H1 (cell line): ENCODE measurements around the gene PIP4K2C. TPM values are rescaled to one million over a fixed set of nuclear protein-coding genes. Genes with fewer than 3 reads are reported as not detected.

Experiments
- CTCF ChIA-PET: fragments of 300-600 bp; sonication (Branson Sonifier 250); formaldehyde crosslinking; loops from one replicate; lab custom pipeline; 2021; ENCODE audit not compliant: partially characterized antibody; lab: Charles Lee
- POLR2A ChIA-PET: fragments of 300-600 bp; sonication (Branson Sonifier 250); formaldehyde crosslinking; loops from one replicate; lab custom pipeline; 2021; ENCODE audit warnings: inconsistent platforms; ENCODE audit not compliant: partially characterized antibody; lab: Charles Lee
- DNase-seq, 2 experiments: peaks; one replicate each; pipeline versions ENCODE4 v3.0.0 to v3.0.0-alpha.2; 2010 to 2022; ENCODE audit warnings: low spot score in 2 of 2, low read depth in 1 of 2, mixed read lengths in 1 of 2
- FAIRE-seq: peaks from 2 replicates; lab custom pipeline; 2011; peaks lifted over from hg19 to GRCh38; lab: Jason Lieb, UNC
- H2AFZ ChIP-seq: 2 replicates; pipeline ENCODE4 v1.8.1; 2012; ENCODE audit warnings: low read length, inconsistent platforms
- H2AK5ac ChIP-seq: 2 replicates; pipeline ENCODE4 v1.6.1; 2013; ENCODE audit warnings: low read depth, low read length
- H2BK120ac ChIP-seq: replicated peaks from 2 replicates; pipeline ENCODE3; 2013; ENCODE audit warnings: low read depth, low read length, inconsistent platforms
- H2BK12ac ChIP-seq: 2 replicates; pipeline ENCODE4 v1.6.1; 2013; ENCODE audit warnings: low read depth, low read length
- H2BK15ac ChIP-seq: 2 replicates; pipeline ENCODE4 v1.6.1; 2013; ENCODE audit warnings: low read length
- H2BK20ac ChIP-seq: 2 replicates; pipeline ENCODE4 v1.6.1; 2013; ENCODE audit warnings: low read length
- H2BK5ac ChIP-seq: 2 replicates; pipeline ENCODE4 v1.6.1; 2013; ENCODE audit warnings: low read depth, low read length
- H3K14ac ChIP-seq: 2 replicates; pipeline ENCODE4 v1.6.1; 2013; ENCODE audit warnings: inconsistent platforms; ENCODE audit not compliant: insufficient read length
- H3K18ac ChIP-seq: 2 replicates; pipeline ENCODE4 v1.6.1; 2013; ENCODE audit warnings: low read length; ENCODE audit errors: extremely low read depth
- H3K23ac ChIP-seq: 2 replicates; pipeline ENCODE4 v1.6.1; 2013; ENCODE audit warnings: inconsistent platforms; ENCODE audit not compliant: insufficient read length
- H3K23me2 ChIP-seq: 2 replicates; pipeline ENCODE4 v1.6.1; 2013; ENCODE audit warnings: low read depth, low read length
- H3K27ac ChIP-seq: 2 replicates; pipeline ENCODE4 v1.6.1; 2011; ENCODE audit warnings: low read depth, low read length, inconsistent platforms
- H3K27me3 ChIP-seq, 4 experiments: replicated peaks in 1 of 4; 1 replicate in 1 of 4; 2 replicates in 3 of 4; pipeline versions ENCODE4 v1.6.1 to v1.8.1; 2011 to 2013; ENCODE audit warnings: low read length in 3 of 4, mild to moderate bottlenecking in 3 of 4, inconsistent platforms in 2 of 4, mixed read lengths in 2 of 4, moderate library complexity in 1 of 4; ENCODE audit not compliant: control insufficient read depth in 3 of 4, insufficient read depth in 3 of 4; ENCODE audit errors: extremely low read depth in 1 of 4
- H3K36me3 ChIP-seq, 4 experiments: 2 replicates each; pipeline versions ENCODE4 v1.6.1 to v1.8.1; 2011 to 2013; ENCODE audit warnings: mild to moderate bottlenecking in 4 of 4, low read length in 3 of 4, moderate library complexity in 2 of 4, control low read depth in 1 of 4, inconsistent platforms in 1 of 4; ENCODE audit not compliant: insufficient read depth in 4 of 4, control insufficient read depth in 2 of 4
- H3K4ac ChIP-seq: replicated peaks from 2 replicates; pipeline ENCODE3; 2013; ENCODE audit warnings: low read length, low read depth, mixed read lengths, inconsistent platforms; ENCODE audit not compliant: insufficient read length
- H3K4me1 ChIP-seq, 4 experiments: replicated peaks in 1 of 4; 1 replicate in 1 of 4; 2 replicates in 3 of 4; pipeline versions ENCODE4 v1.6.1 to v1.8.1; 2011 to 2013; ENCODE audit warnings: low read length in 3 of 4, inconsistent platforms in 2 of 4, mixed read lengths in 1 of 4; ENCODE audit not compliant: insufficient read depth in 4 of 4, control insufficient read depth in 3 of 4
- H3K4me2 ChIP-seq, 2 experiments: 2 replicates each; pipeline versions ENCODE4 v1.6.1 to v1.8.1; 2011 to 2013; ENCODE audit warnings: low read depth in 2 of 2, low read length in 2 of 2, control low read depth in 1 of 2, inconsistent platforms in 1 of 2, mild to moderate bottlenecking in 1 of 2; ENCODE audit not compliant: insufficient read depth in 1 of 2
- H3K4me3 ChIP-seq, 4 experiments: fragments of 200-600, 300-600 bp in 1 of 4; sonication (generic), shearing (Covaris generic), sonication (Bioruptor Twin) in 1 of 4; 2 replicates each; pipeline versions ENCODE4 v1.5.1 to v1.8.1; 2011 to 2016; ENCODE audit warnings: low read length in 4 of 4, low read depth in 3 of 4, control low read depth in 2 of 4, inconsistent platforms in 2 of 4, mild to moderate bottlenecking in 2 of 4, mixed read lengths in 1 of 4, moderate library complexity in 1 of 4; ENCODE audit not compliant: insufficient read depth in 2 of 4; ENCODE audit errors: extremely low read depth in 1 of 4
- H3K56ac ChIP-seq: replicated peaks from 2 replicates; pipeline ENCODE3; 2013; ENCODE audit warnings: low read depth, mild to moderate bottlenecking, mixed read lengths, low read length, inconsistent platforms; ENCODE audit not compliant: insufficient read length
- H3K79me1 ChIP-seq: 2 replicates; pipeline ENCODE4 v1.6.1; 2013; ENCODE audit warnings: low read depth, low read length, control low read depth
- H3K79me2 ChIP-seq, 2 experiments: 2 replicates each; pipeline versions ENCODE4 v1.6.1 to v1.8.1; 2012 to 2013; ENCODE audit warnings: low read length in 2 of 2, mild to moderate bottlenecking in 2 of 2, inconsistent platforms in 1 of 2; ENCODE audit not compliant: insufficient read depth in 2 of 2, control insufficient read depth in 1 of 2
- H3K9ac ChIP-seq, 4 experiments: replicated peaks in 1 of 4; 1 replicate in 1 of 4; 2 replicates in 3 of 4; pipeline versions ENCODE4 v1.6.1 to v1.8.1; 2011 to 2013; ENCODE audit warnings: low read depth in 3 of 4, low read length in 3 of 4, control low read depth in 2 of 4, mild to moderate bottlenecking in 2 of 4, moderate library complexity in 2 of 4, inconsistent platforms in 1 of 4; ENCODE audit errors: extremely low read depth in 1 of 4
- H3K9me3 ChIP-seq, 2 experiments: 2 replicates each; pipeline versions ENCODE4 v1.6.1 to v1.8.1; 2012 to 2013; ENCODE audit warnings: mild to moderate bottlenecking in 2 of 2, moderate library complexity in 2 of 2, control low read depth in 1 of 2, inconsistent platforms in 1 of 2, low read depth in 1 of 2, low read length in 1 of 2, mixed read lengths in 1 of 2; ENCODE audit not compliant: insufficient read depth in 2 of 2
- H4K20me1 ChIP-seq, 2 experiments: replicated peaks in 1 of 2; 2 replicates each; pipeline versions ENCODE3 to v1.8.1; 2011 to 2013; ENCODE audit warnings: inconsistent platforms in 2 of 2, low read length in 2 of 2, mild to moderate bottlenecking in 1 of 2; ENCODE audit not compliant: insufficient read depth in 2 of 2, control insufficient read depth in 1 of 2
- H4K5ac ChIP-seq: 2 replicates; pipeline ENCODE4 v1.6.1; 2013; ENCODE audit warnings: low read length, low read depth, mixed read lengths, inconsistent platforms; ENCODE audit not compliant: insufficient read length
- H4K8ac ChIP-seq: 2 replicates; pipeline ENCODE4 v1.8.0; 2013; ENCODE audit warnings: mild to moderate bottlenecking, moderate library complexity, low read length, inconsistent platforms; ENCODE audit not compliant: insufficient read depth; ENCODE audit errors: extremely low read depth
- H4K91ac ChIP-seq: replicated peaks from 2 replicates; pipeline ENCODE3; 2013; ENCODE audit warnings: low read length, mixed read lengths, inconsistent platforms; ENCODE audit not compliant: insufficient read length
- CBX5 ChIP-seq: fragments of 300-800, 300-1000 bp; sonication (generic); IDR thresholded peaks from 2 replicates; pipeline ENCODE4 v1.7.1; 2016; ENCODE audit warnings: antibody characterized with exemption, low read length, low read depth
- GTF2F1 ChIP-seq: IDR thresholded peaks from 2 replicates; pipeline ENCODE4 v1.6.1; 2012; ENCODE audit warnings: low read depth, low read length, improper control_type of control experiment, borderline replicate concordance
- MAFK ChIP-seq: IDR thresholded peaks from 2 replicates; pipeline ENCODE4 v1.6.1; 2012; ENCODE audit warnings: low read depth, mild to moderate bottlenecking, improper control_type of control experiment, low read length
- NANOG ChIP-seq: IDR thresholded peaks from 2 replicates; pipeline ENCODE4 v1.6.1; 2011; ENCODE audit warnings: low read length, low read depth, mild to moderate bottlenecking, inconsistent platforms; ENCODE audit not compliant: insufficient read depth, poor library complexity, severe bottlenecking
- SIN3A ChIP-seq, 2 experiments: IDR thresholded peaks in 1 of 2; conservative IDR thresholded peaks in 1 of 2; 2 replicates each; pipeline ENCODE4 v1.6.1; 2011 to 2012; ENCODE audit warnings: low read length in 2 of 2, improper control_type of control experiment in 1 of 2, low read depth in 1 of 2, mild to moderate bottlenecking in 1 of 2
- SP1 ChIP-seq: IDR thresholded peaks from 2 replicates; pipeline ENCODE4 v1.6.1; 2011; ENCODE audit warnings: low read depth, low read length
- SP4 ChIP-seq: IDR thresholded peaks from 2 replicates; pipeline ENCODE4 v1.6.1; 2012; ENCODE audit warnings: low read length, inconsistent platforms
- TEAD4 ChIP-seq: IDR thresholded peaks from 2 replicates; pipeline ENCODE4 v1.6.1; 2012; ENCODE audit warnings: low read depth, low read length, inconsistent platforms, mixed read lengths
- YY1 ChIP-seq: IDR thresholded peaks from 2 replicates; pipeline ENCODE4 v1.6.1; 2011; ENCODE audit warnings: low read depth, mild to moderate bottlenecking, low read length
- WGBS, 2 experiments: shearing (Covaris generic) in 1 of 2; methylation state at CpG; one replicate each; pipeline versions ENCODE4 v1.1.6 to v1.1.7; 2013 to 2015; ENCODE audit warnings: low lambda C conversion rate in 2 of 2, mixed read lengths in 2 of 2, inconsistent platforms in 1 of 2, low coverage in 1 of 2, missing lambda C conversion rate in 1 of 2; ENCODE audit not compliant: insufficient replicate concordance in 2 of 2, insufficient coverage in 1 of 2, insufficient read length in 1 of 2; ENCODE audit errors: extremely low coverage in 1 of 2, missing lambda C conversion rate in 1 of 2; 5-methylcytosine and 5-hydroxymethylcytosine counted together
- polyA plus RNA-seq, 7 experiments: library from polyadenylated mRNA; depleted of rRNA in 3 of 7; stranded (reverse) in 5 of 7; unstranded in 2 of 7; fragments of >200 nt in 5 of 7; fragments of 200-250 nt in 2 of 7; gene quantifications; 1 replicate in 5 of 7; 2 replicates in 1 of 7; 4 replicates in 1 of 7; pipeline versions ENCODE4 v1.2.1 to v1.2.3, GENCODE V29; 2011 to 2013; ENCODE audit warnings: missing spikeins in 2 of 7, mixed read lengths in 2 of 7
- total RNA-seq: library from RNA; stranded (reverse); fragmentation: NEBNext Ultra II Directional; extraction: Animal tissue kit (Norgen Biotek cat#: 25700); gene quantifications from 2 replicates; pipeline ENCODE4 v1.2.1, GENCODE V29; 2021
- TF ChIP-seq, protein P1 (sequence below): IDR thresholded peaks from 2 replicates; pipeline ENCODE4 v1.6.1; 2011; ENCODE audit warnings: low read length, improper control_type of control experiment

The PIP4K2C gene
- total and polyA plus RNA-seq, 2 of the 8 experiments (the other 6 are each of a cell fraction or from before 2014, with no cell fraction given): 25.0 to 27.1 TPM

DNA sequence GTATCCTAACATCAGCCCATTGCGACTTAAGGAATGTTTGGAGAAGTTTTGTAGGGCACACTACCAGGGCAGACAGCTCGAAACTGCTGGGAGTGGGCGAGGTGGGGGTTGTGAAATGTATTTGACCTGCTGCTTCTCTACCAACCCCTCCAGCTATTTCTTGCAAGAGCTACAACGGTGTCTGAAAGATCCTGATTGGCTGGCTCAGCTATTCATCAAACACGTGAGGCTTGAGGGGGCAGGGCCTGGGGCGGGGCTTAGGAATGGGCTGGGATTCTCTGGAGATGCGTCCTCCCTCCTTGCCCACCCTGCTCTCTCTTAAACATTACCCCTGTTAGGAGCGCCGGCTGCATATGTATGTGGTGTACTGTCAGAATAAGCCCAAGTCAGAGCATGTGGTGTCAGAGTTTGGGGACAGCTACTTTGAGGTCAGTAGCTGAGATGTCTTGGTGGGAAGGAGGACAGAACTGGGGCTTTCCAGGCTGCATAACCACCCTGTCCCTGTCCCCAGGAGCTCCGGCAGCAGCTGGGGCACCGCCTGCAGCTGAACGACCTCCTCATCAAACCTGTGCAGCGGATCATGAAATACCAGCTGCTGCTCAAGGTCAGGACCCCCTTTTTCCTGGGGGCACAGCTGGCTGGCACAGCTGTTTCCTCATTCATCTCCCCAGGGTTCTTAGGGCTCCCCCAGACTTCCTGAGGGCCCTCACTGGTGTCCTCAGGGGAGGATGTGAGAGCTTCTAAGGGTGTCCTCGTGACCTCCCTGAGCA is 23.4 kb downstream of the PIP4K2C start:
- Histone ChIP-seq H2BK120ac (no peak overlapping the region), H4K8ac (peak overlapping the region; percentile 29; the same call in 1 of the 2 replicates), H3K4ac (no peak overlapping the region), H3K14ac (no peak overlapping the region), H2BK15ac (no peak overlapping the region), H3K4me2 (peak overlapping the region; percentile 14 to 30; a peak in 2 of 4 replicates), H3K36me3 (no peaks in the 10 kb centered on the region), H4K91ac (no peak overlapping the region), H3K4me3 (peak overlapping the region in 1 of 4 experiments; percentile 27; a peak in 1 of 8 replicates), H2AFZ (no peak overlapping the region), H2BK20ac (no peak overlapping the region), H3K23ac (no peak overlapping the region), H3K9me3 (no peaks in the 10 kb centered on the region), H4K5ac (no peak overlapping the region), H3K9ac (no peak overlapping the region; a peak in 1 of 7 replicates), H3K18ac (0 out of 2 replicates have a peak overlapping the region, but pooled peaks have one; percentile 41), H3K56ac (no peak overlapping the region), H2BK12ac (no peak overlapping the region), H3K27ac (no peak overlapping the region), H2BK5ac (no peak overlapping the region), H3K79me1 (no peaks in the 10 kb centered on the region), H3K79me2 (no peaks in the 10 kb centered on the region), H2AK5ac (no peak overlapping the region), H3K23me2 (peaks cover 19% of the 10 kb centered on the region; the same call in 1 of the 2 replicates), H4K20me1 (peaks cover 0 to 8% of the 10 kb centered on the region in 2 experiments), H3K4me1 (peaks cover 2 to 13% (median 8%) of the 10 kb centered on the region in 4 experiments), H3K27me3 (peaks cover 22 to 86% (median 77%) of the 10 kb centered on the region in 4 experiments)
- ChIA-PET POLR2A (interaction anchor here (0.9 to 2.5 kb wide), 12 partner anchors 9 to 158 kb away, joined by 3 to 7 read pairs (median 4); partner anchors contain the start of genes DDIT3, DTX3, EEF1AKMT3 and METTL1), CTCF (interaction anchor here (0.6 to 12.5 kb wide), 14 partner anchors 10 to 238 kb away, joined by 3 to 124 read pairs (median 7); partner anchors contain the start of genes B4GALNT1 and OS9)
- 44% methylated on average over 14 of the region's 14 CpGs; no CpG with 5 or more reads in 1 of the 2 experiments for WGBS, 2 experiments
- FAIRE-seq (peak; percentile 71), DNase-seq (peak in 1 of 2 experiments; percentile 83)
- TF ChIP-seq SP1 (0 out of 2 replicates have a peak, but pooled peaks have one; percentile 44), SP4 (no peak), MAFK (no peak), CBX5 (no peak), YY1 (no peak), SIN3A (conservative IDR thresholded peaks at IDR 0.05 in 1 of 2, IDR thresholded peaks at IDR 0.05 in 1 of 2; ENCODE audit: low read depth in 1 of 2, low read length in 2 of 2) (no peak), GTF2F1 (no peak), NANOG (no peak), TEAD4 (no peak)
- TF ChIP-seq, protein P1, sequence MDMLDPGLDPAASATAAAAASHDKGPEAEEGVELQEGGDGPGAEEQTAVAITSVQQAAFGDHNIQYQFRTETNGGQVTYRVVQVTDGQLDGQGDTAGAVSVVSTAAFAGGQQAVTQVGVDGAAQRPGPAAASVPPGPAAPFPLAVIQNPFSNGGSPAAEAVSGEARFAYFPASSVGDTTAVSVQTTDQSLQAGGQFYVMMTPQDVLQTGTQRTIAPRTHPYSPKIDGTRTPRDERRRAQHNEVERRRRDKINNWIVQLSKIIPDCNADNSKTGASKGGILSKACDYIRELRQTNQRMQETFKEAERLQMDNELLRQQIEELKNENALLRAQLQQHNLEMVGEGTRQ: peak; percentile 82
